Hepatocyte (in vitro differentiated cells): ENCODE measurements around the gene PIK3CA.

Experiments
- CTCF ChIP-seq: fragments of 200-600 bp; sonication (generic); IDR thresholded peaks from 2 replicates; pipeline ENCODE4 v1.5.1; 2016; ENCODE audit warnings: antibody characterized with exemption, mild to moderate bottlenecking; ENCODE audit not compliant: poor library complexity
- EZH2phosphoT487 ChIP-seq: fragments of 200-600 bp; sonication (generic); IDR thresholded peaks from one replicate; pipeline ENCODE4 v1.6.1; 2018; ENCODE audit warnings: antibody characterized with exemption, mild to moderate bottlenecking, low read depth, moderate library complexity; ENCODE audit not compliant: unreplicated experiment, severe bottlenecking

- TF ChIP-seq CTCF (no peak), EZH2phosphoT487 (no peak)
These were observed 84.9 kb downstream of the PIK3CA start for GRCh38 chr3:179233043-179233442.
